K562 (cell line): ENCODE data around the gene TMEM50B. TPM values are rescaled to one million over a fixed set of nuclear protein-coding genes. Genes with fewer than 3 reads are reported as not detected.

Experiments used
- ARID4B ChIP-seq: sonication (generic); formaldehyde crosslinking; IDR thresholded peaks from 2 replicates; pipeline ENCODE4 v1.8.0; 2022; ENCODE audit warnings: mild to moderate bottlenecking, missing genetic modification reagents
- CEBPG ChIP-seq, 3 experiments: fragments of 200-800 bp in 1 of 3; sonication (Bioruptor generic) in 1 of 3; sonication (generic) in 1 of 3; formaldehyde crosslinking in 1 of 3; IDR thresholded peaks in 2 of 3; conservative IDR thresholded peaks in 1 of 3; 2 replicates each; pipeline versions ENCODE4 v1.6.1 to v1.8.0; 2016 to 2022; ENCODE audit warnings: missing compliant biosample characterization in 2 of 3, missing genetic modification characterization in 2 of 3, mild to moderate bottlenecking in 1 of 3, missing genetic modification reagents in 1 of 3
- CREB3 ChIP-seq: fragments of 450-650 bp; conservative IDR thresholded peaks from 2 replicates; pipeline ENCODE4 v1.6.1; 2016; ENCODE audit warnings: missing genetic modification characterization, low read depth, mild to moderate bottlenecking, missing compliant biosample characterization, moderate library complexity
- E2F6 ChIP-seq, 2 experiments: IDR thresholded peaks; 2 replicates each; pipeline ENCODE4 v1.6.1; 2011; ENCODE audit warnings: borderline replicate concordance in 1 of 2, control low read depth in 1 of 2, low read depth in 1 of 2, low read length in 1 of 2, mild to moderate bottlenecking in 1 of 2, mixed read lengths in 1 of 2, moderate library complexity in 1 of 2; ENCODE audit not compliant: insufficient read depth in 1 of 2, insufficient read length in 1 of 2, poor library complexity in 1 of 2, severe bottlenecking in 1 of 2; ENCODE audit errors: extremely low read depth in 1 of 2
- FOSL1 ChIP-seq: fragments of 200-800 bp; sonication (Bioruptor generic); conservative IDR thresholded peaks from 2 replicates; pipeline ENCODE4 v1.6.1; 2016; ENCODE audit warnings: missing genetic modification characterization, missing compliant biosample characterization
- FOXK1 ChIP-seq: sonication (generic); formaldehyde crosslinking; IDR thresholded peaks from 2 replicates; pipeline ENCODE4 v1.8.0; 2022; ENCODE audit warnings: missing genetic modification reagents, mild to moderate bottlenecking, borderline replicate concordance
- HNRNPL ChIP-seq: fragments of 200-400 bp; formaldehyde crosslinking; IDR thresholded peaks from 2 replicates; pipeline ENCODE4 v1.6.1; 2017; ENCODE audit warnings: low read depth, mild to moderate bottlenecking, low read length
- HSF4 ChIP-seq: fragments of 250-450 bp; sonication (Bioruptor Pico); IDR thresholded peaks from 2 replicates; pipeline ENCODE4 v2.1.2; 2022; ENCODE audit warnings: mild to moderate bottlenecking, moderate library complexity, borderline replicate concordance
- ILF3 ChIP-seq: fragments of 450-650 bp; IDR thresholded peaks from 2 replicates; pipeline ENCODE4 v1.6.1; 2018; ENCODE audit warnings: antibody characterized with exemption, mild to moderate bottlenecking, moderate library complexity, borderline replicate concordance
- MTA3 ChIP-seq: fragments of 450-650 bp; formaldehyde crosslinking; IDR thresholded peaks from 2 replicates; pipeline ENCODE4 v1.6.1; 2017; ENCODE audit warnings: mild to moderate bottlenecking, borderline replicate concordance
- NFXL1 ChIP-seq: fragments of 450-650 bp; formaldehyde crosslinking; IDR thresholded peaks from 2 replicates; pipeline ENCODE4 v1.4.0; 2021; ENCODE audit warnings: mild to moderate bottlenecking
- POLR3A ChIP-seq: IDR thresholded peaks from 2 replicates; pipeline ENCODE4 v1.6.1; 2011; ENCODE audit warnings: borderline replicate concordance, mild to moderate bottlenecking, moderate library complexity; ENCODE audit not compliant: insufficient read length, insufficient read depth; ENCODE audit errors: extremely low read depth
- RBM14 ChIP-seq: fragments of 200-400 bp; formaldehyde crosslinking; IDR thresholded peaks from 2 replicates; pipeline ENCODE4 v1.6.1; 2018; ENCODE audit warnings: low read depth, mild to moderate bottlenecking, low read length, moderate library complexity, borderline replicate concordance; ENCODE audit not compliant: insufficient read depth
- TGIF2 ChIP-seq: sonication (generic); formaldehyde crosslinking; IDR thresholded peaks from 2 replicates; pipeline ENCODE4 v1.8.1; 2022; ENCODE audit warnings: mild to moderate bottlenecking, missing genetic modification reagents, moderate library complexity
- ZBTB12 ChIP-seq: fragments of 250-450 bp; sonication (Bioruptor Pico); IDR thresholded peaks from 2 replicates; pipeline ENCODE4 v1.4.0; 2020
- ZKSCAN8 ChIP-seq: fragments of 200-800 bp; sonication (Bioruptor generic); IDR thresholded peaks from 2 replicates; pipeline ENCODE4 v1.6.1; 2016; ENCODE audit warnings: missing genetic modification characterization, missing compliant biosample characterization
- polyA plus RNA-seq, 8 experiments: library from polyadenylated mRNA; depleted of rRNA in 4 of 8; stranded (reverse) in 5 of 8; unstranded in 3 of 8; fragments of >200 nt; fragmentation: Nextera tagmentation in 2 of 8; fragmentation: Illumina TruSeq in 1 of 8; extraction: Ambion mirVana in 2 of 8; extraction: Trizol in 1 of 8; gene quantifications; 2 replicates each; pipeline versions ENCODE4 v1.2.1 to v1.2.3, GENCODE V29; 2011 to 2014; ENCODE audit warnings: inconsistent platforms in 1 of 8, missing spikeins in 1 of 8
- total RNA-seq, 7 experiments: library from RNA; depleted of rRNA in 6 of 7; stranded (reverse); fragments of >200 nt in 6 of 7; fragmentation: Illumina TruSeq in 2 of 7; extraction: Trizol in 2 of 7; gene quantifications; 2 replicates each; pipeline versions ENCODE4 v1.2.1 to v1.2.3, GENCODE V29; 2011 to 2021; ENCODE audit warnings: low replicate concordance in 1 of 7

The TMEM50B gene
- total and polyA plus RNA-seq, 9 of the 15 experiments (the other 6 are each of a cell fraction or from before 2014, with no cell fraction given), result 20.5 to 64.6 (median 28.9) TPM

GRCh38 chr21:33478935-33479678 is 667 bp downstream of the TMEM50B start (continued):
- TF ChIP-seq ARID4B (CRISPR knock-in tag), result peak; percentile 87
- peak; percentile 52; the same call in 1 of the 2 replicates for TF ChIP-seq TGIF2 (CRISPR knock-in tag)
- TF ChIP-seq CREB3 (tag), result 0 out of 2 replicates have a peak, but pooled peaks have one; percentile 39
- no peak for TF ChIP-seq ILF3
- TF ChIP-seq POLR3A, result no peak
- TF ChIP-seq ZKSCAN8 (CRISPR knock-in tag), result no peak
- TF ChIP-seq FOSL1 (tag), result no peak
- TF ChIP-seq CEBPG (CRISPR knock-in tag; IDR thresholded peaks at IDR 0.05), result no peak
- TF ChIP-seq CEBPG (tag; conservative IDR thresholded peaks at IDR 0.05 in 1 of 2, IDR thresholded peaks at IDR 0.05 in 1 of 2), result no peak
- peak; percentile 65; the same call in 1 of the 2 replicates for TF ChIP-seq HNRNPL
- 0 out of 2 replicates have a peak, but pooled peaks have one; percentile 42 for TF ChIP-seq RBM14
- TF ChIP-seq FOXK1 (CRISPR knock-in tag), result peak; percentile 63; the same call in 1 of the 2 replicates
- no peak for TF ChIP-seq ZBTB12
- TF ChIP-seq MTA3, result no peak; the same call in 1 of the 2 replicates
- no peak for TF ChIP-seq NFXL1 (CRISPR knock-in tag)
- no peak for TF ChIP-seq HSF4 (CRISPR knock-in tag)
- TF ChIP-seq E2F6 (IDR thresholded peaks at IDR 0.05; ENCODE audit: borderline replicate concordance in 1 of 2, extremely low read depth in 1 of 2, insufficient read depth in 1 of 2, insufficient read length in 1 of 2, low read depth in 1 of 2, low read length in 1 of 2, poor library complexity in 1 of 2, severe bottlenecking in 1 of 2), result peak in 1 of 2 experiments; percentile 64
